ENCODE data around the gene PLA2G4A.

PLA2G4A gene

DNA sequence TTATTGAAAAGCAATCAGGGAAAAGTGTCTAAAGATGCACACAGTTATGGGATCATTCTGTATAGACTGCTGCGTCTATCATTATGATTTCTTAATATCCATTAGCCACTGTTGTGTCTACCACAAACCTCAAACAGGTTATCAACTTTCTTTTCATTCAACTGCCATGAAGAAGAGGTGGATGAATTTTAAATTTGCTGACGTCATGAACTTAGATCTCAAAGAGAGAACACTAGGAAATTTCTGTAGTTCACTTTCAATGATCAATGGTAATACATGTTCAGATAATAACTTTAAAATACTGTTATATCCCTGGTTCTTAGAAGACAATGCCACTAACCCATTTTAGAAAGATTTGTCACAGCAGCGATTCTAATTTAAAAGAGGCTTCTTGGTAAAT lies 6.7 kb downstream of the PLA2G4A start:
- H3K9ac ChIP-seq (ENCODE audit: low read length): no peak overlapping the region
- no peaks in the 10 kb centered on the region for H3K27me3 ChIP-seq (ENCODE audit: control insufficient read depth, insufficient read depth, low read length)
- H3K9me3 ChIP-seq (ENCODE audit: control insufficient read depth, low read depth, low read length): no peaks in the 10 kb centered on the region
- no peaks in the 10 kb centered on the region for H3K36me3 ChIP-seq (ENCODE audit: control insufficient read depth, low read depth, low read length)
- no peaks in the 10 kb centered on the region for H3K4me1 ChIP-seq (ENCODE audit: control insufficient read depth, low read depth, low read length)
- H3K4me3 ChIP-seq (ENCODE audit: low read length): no peak overlapping the region
- no peak overlapping the region for H3K27ac ChIP-seq (ENCODE audit: low read length)

DNA sequence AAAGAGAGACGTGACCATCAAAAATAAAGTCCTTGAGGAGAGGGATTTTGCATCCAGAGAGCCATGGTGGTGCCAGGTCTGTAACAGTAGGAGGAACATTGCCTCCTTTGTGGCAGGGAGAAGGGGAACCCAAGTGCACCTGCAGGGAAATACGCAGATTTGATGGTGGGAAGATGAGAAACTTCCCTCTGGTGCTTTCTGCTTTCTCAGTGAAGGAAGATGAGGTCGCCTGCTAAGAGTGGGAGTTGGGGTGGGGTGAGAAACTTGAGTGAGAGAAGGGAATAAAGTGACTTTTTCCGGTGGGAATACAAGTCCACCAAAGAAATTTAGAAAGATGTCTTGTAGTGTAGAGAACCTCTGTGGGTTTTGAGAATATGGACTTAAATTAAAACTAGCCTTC lies 9.1 kb downstream of the PLA2G4A start:
- H3K9ac ChIP-seq (ENCODE audit: low read length): no peak overlapping the region
- H3K27ac ChIP-seq (ENCODE audit: low read length): no peak overlapping the region
- H3K4me3 ChIP-seq (ENCODE audit: low read length): no peak overlapping the region
- no peaks in the 10 kb centered on the region for H3K4me1 ChIP-seq (ENCODE audit: control insufficient read depth, low read depth, low read length)
- no peaks in the 10 kb centered on the region for H3K9me3 ChIP-seq (ENCODE audit: control insufficient read depth, low read depth, low read length)
- H3K27me3 ChIP-seq (ENCODE audit: control insufficient read depth, insufficient read depth, low read length): no peaks in the 10 kb centered on the region
- no peaks in the 10 kb centered on the region for H3K36me3 ChIP-seq (ENCODE audit: control insufficient read depth, low read depth, low read length)

DNA sequence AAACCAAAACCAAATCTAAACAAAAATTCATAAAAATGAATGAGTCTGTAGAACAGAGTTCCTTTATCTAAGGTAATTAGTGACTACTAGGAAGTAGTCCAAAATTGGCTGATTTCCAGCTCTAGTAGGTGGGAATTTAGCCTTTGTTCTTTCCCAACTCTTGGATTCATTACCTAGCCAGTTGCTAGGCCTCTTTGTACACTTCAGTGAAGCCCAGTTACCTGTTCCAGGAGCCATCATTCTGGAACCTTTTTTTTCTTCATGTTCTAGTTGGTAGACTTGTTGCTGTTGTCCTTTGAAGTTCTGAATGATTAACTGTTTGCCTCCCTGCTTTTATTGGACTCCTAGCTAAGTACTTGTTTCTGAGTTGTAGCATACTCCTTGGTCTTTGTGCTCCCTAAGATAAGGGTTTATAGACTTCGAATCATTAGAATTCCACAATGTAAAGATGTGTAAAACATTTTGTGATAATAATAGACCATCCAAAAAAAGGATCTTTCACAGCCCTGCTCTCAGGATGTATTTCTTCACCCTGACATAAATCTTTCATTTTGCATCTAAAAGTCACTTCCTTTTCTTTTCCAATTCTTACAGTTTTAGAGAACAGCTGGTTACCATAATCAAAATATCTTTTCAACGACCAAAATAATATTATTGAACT lies 9.8 kb downstream of the PLA2G4A start:
- no peak overlapping the region for H3K9ac ChIP-seq (ENCODE audit: low read length)
- H3K27me3 ChIP-seq (ENCODE audit: control insufficient read depth, insufficient read depth, low read length): no peaks in the 10 kb centered on the region
- H3K4me3 ChIP-seq (ENCODE audit: low read length): no peak overlapping the region
- H3K27ac ChIP-seq (ENCODE audit: low read length): no peak overlapping the region
- no peaks in the 10 kb centered on the region for H3K9me3 ChIP-seq (ENCODE audit: control insufficient read depth, low read depth, low read length)
- no peaks in the 10 kb centered on the region for H3K36me3 ChIP-seq (ENCODE audit: control insufficient read depth, low read depth, low read length)
- H3K4me1 ChIP-seq (ENCODE audit: control insufficient read depth, low read depth, low read length): no peaks in the 10 kb centered on the region

DNA sequence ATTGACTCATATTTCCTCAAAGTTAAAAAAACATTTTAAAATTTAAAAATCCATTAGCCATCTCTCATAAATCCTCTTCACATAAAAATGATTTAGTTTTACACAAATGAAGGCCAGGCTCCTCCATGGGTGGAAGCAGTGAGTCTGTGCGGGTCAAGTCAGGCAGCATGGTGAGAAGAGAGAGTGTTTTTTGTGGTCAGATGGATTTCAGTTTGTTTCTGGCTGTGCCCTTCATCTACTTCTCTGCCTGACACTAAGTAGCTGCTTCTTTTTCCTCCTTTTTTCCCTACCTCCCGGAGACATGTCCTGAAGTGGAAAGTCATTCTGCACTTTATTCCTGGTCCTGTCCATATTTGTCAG lies 10.3 kb downstream of the PLA2G4A start:
- Histone ChIP-seq H3K4me1 (ENCODE audit: control insufficient read depth, low read depth, low read length) (no peaks in the 10 kb centered on the region), H3K9me3 (ENCODE audit: control insufficient read depth, low read depth, low read length) (no peaks in the 10 kb centered on the region), H3K27me3 (ENCODE audit: control insufficient read depth, insufficient read depth, low read length) (no peaks in the 10 kb centered on the region), H3K36me3 (ENCODE audit: control insufficient read depth, low read depth, low read length) (no peaks in the 10 kb centered on the region), H3K4me3 (ENCODE audit: low read length) (no peak overlapping the region), H3K9ac (ENCODE audit: low read length) (no peak overlapping the region), H3K27ac (ENCODE audit: low read length) (no peak overlapping the region)

GRCh38 chr1:186841599-186841998 lies 12.8 kb downstream of the PLA2G4A start:
- H3K36me3 ChIP-seq (ENCODE audit: control insufficient read depth, low read depth, low read length): no peaks in the 10 kb centered on the region
- no peak overlapping the region for H3K9ac ChIP-seq (ENCODE audit: low read length)
- H3K9me3 ChIP-seq (ENCODE audit: control insufficient read depth, low read depth, low read length): no peaks in the 10 kb centered on the region
- H3K27me3 ChIP-seq (ENCODE audit: control insufficient read depth, insufficient read depth, low read length): no peaks in the 10 kb centered on the region
- H3K4me1 ChIP-seq (ENCODE audit: control insufficient read depth, low read depth, low read length): no peaks in the 10 kb centered on the region
- no peak overlapping the region for H3K4me3 ChIP-seq (ENCODE audit: low read length)
- no peak overlapping the region for H3K27ac ChIP-seq (ENCODE audit: low read length)

DNA sequence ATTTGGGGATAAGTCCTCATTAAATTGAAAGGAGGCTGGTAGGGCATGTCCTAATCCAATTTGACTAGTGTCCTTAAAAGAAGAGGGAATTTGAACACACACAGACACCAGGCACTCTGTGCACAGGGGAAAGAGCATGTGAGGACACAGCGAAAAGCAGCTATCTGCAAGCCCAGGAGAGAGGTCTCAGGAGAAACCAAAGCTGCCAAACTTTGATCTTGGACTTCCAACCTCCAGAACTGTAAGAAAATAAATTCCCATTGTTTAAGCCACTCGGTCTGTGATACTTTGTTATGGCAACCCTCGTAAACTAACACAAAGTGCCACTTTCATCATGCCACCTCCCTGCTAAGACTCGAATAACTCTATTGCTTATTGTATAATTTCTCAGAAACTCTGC lies 13.8 kb downstream of the PLA2G4A start:
- no peaks in the 10 kb centered on the region for H3K27me3 ChIP-seq (ENCODE audit: control insufficient read depth, insufficient read depth, low read length)
- no peak overlapping the region for H3K27ac ChIP-seq (ENCODE audit: low read length)
- no peaks in the 10 kb centered on the region for H3K9me3 ChIP-seq (ENCODE audit: control insufficient read depth, low read depth, low read length)
- H3K9ac ChIP-seq (ENCODE audit: low read length): no peak overlapping the region
- H3K4me3 ChIP-seq (ENCODE audit: low read length): no peak overlapping the region
- H3K4me1 ChIP-seq (ENCODE audit: control insufficient read depth, low read depth, low read length): no peaks in the 10 kb centered on the region
- H3K36me3 ChIP-seq (ENCODE audit: control insufficient read depth, low read depth, low read length): no peaks in the 10 kb centered on the region

GRCh38 chr1:186843226-186843625 lies 14.5 kb downstream of the PLA2G4A start:
- Histone ChIP-seq H3K4me3 (ENCODE audit: low read length) (no peak overlapping the region), H3K9ac (ENCODE audit: low read length) (no peak overlapping the region), H3K27ac (ENCODE audit: low read length) (no peak overlapping the region), H3K27me3 (ENCODE audit: control insufficient read depth, insufficient read depth, low read length) (no peaks in the 10 kb centered on the region), H3K36me3 (ENCODE audit: control insufficient read depth, low read depth, low read length) (no peaks in the 10 kb centered on the region), H3K4me1 (ENCODE audit: control insufficient read depth, low read depth, low read length) (no peaks in the 10 kb centered on the region), H3K9me3 (ENCODE audit: control insufficient read depth, low read depth, low read length) (no peaks in the 10 kb centered on the region)

- Histone ChIP-seq H3K27me3 (ENCODE audit: control insufficient read depth, insufficient read depth, low read length) (no peaks in the 10 kb centered on the region), H3K36me3 (ENCODE audit: control insufficient read depth, low read depth, low read length) (no peaks in the 10 kb centered on the region), H3K9ac (ENCODE audit: low read length) (no peak overlapping the region), H3K4me1 (ENCODE audit: control insufficient read depth, low read depth, low read length) (no peaks in the 10 kb centered on the region), H3K27ac (ENCODE audit: low read length) (no peak overlapping the region), H3K9me3 (ENCODE audit: control insufficient read depth, low read depth, low read length) (no peaks in the 10 kb centered on the region), H3K4me3 (ENCODE audit: low read length) (no peak overlapping the region)
Measured at GRCh38 chr1:186843931-186844330, 15.2 kb downstream of the PLA2G4A start.

DNA sequence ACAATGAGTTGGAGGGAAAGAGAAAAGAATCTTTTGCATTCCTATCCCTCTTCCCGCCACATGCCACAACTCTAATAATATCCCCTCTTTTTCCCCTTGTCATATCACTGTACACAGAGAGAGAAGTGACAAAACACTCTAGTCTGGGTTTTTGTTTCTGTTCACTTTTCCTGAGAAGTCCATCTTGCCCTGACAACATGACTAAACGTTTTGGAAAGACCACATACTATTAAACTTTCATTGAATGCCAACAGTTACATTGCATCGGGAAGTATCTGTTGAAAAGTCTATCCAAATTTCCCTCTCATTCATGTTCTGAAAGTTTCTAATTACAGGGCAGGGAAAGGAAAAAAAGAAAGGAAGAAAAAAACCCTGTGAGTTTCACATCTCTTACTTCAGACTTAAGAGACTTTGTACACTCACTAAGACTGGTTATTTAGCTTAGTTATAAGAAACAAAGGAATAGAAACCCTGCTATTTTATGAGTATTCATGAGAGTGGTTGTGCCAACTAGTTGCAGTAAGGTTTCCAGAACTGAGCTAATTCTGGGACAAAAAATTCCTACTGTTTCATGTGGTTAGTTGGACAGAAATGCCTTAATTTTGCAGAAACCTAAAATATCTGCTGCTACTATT lies 16.9 kb downstream of the PLA2G4A start:
- no peak overlapping the region for H3K4me3 ChIP-seq (ENCODE audit: low read length)

GRCh38 chr1:186848509-186849130 lies 19.9 kb downstream of the PLA2G4A start:
- Histone ChIP-seq H3K9ac (ENCODE audit: low read length) (no peak overlapping the region), H3K4me1 (ENCODE audit: control insufficient read depth, low read depth, low read length) (no peaks in the 10 kb centered on the region), H3K36me3 (ENCODE audit: control insufficient read depth, low read depth, low read length) (no peaks in the 10 kb centered on the region), H3K27ac (ENCODE audit: low read length) (no peak overlapping the region), H3K9me3 (ENCODE audit: control insufficient read depth, low read depth, low read length) (no peaks in the 10 kb centered on the region), H3K4me3 (ENCODE audit: low read length) (no peak overlapping the region), H3K27me3 (ENCODE audit: control insufficient read depth, insufficient read depth, low read length) (no peaks in the 10 kb centered on the region)

More for the DNA sequence above, 16.9 kb downstream of the PLA2G4A start:
- H3K4me1 ChIP-seq (ENCODE audit: control insufficient read depth, low read depth, low read length): no peaks in the 10 kb centered on the region
- no peaks in the 10 kb centered on the region for H3K27me3 ChIP-seq (ENCODE audit: control insufficient read depth, insufficient read depth, low read length)
- no peak overlapping the region for H3K9ac ChIP-seq (ENCODE audit: low read length)
- H3K36me3 ChIP-seq (ENCODE audit: control insufficient read depth, low read depth, low read length): no peaks in the 10 kb centered on the region
- no peak overlapping the region for H3K27ac ChIP-seq (ENCODE audit: low read length)
- H3K9me3 ChIP-seq (ENCODE audit: control insufficient read depth, low read depth, low read length): no peaks in the 10 kb centered on the region

DNA sequence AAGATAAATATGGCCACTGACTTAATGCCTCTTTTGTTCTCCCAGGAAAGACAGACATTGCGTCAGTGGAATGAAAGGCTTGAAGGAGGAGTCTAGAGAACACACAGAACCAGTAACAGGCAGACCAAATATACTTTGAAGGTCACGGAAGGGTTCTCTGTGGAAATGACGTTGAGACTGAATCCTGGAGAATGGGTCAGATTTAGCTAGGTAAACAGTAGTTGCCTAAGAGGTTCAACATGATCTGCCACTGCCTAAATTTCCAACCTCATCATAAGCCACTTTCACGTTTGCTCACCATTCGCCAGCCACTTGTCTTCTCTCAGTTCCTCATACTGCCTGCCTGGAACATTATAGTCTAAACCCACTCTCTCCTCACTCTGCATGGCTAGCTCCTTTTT lies 20.5 kb downstream of the PLA2G4A start:
- no peaks in the 10 kb centered on the region for H3K4me1 ChIP-seq (ENCODE audit: control insufficient read depth, low read depth, low read length)
- H3K27ac ChIP-seq (ENCODE audit: low read length): no peak overlapping the region
- no peaks in the 10 kb centered on the region for H3K36me3 ChIP-seq (ENCODE audit: control insufficient read depth, low read depth, low read length)
- H3K4me3 ChIP-seq (ENCODE audit: low read length): no peak overlapping the region
- H3K9me3 ChIP-seq (ENCODE audit: control insufficient read depth, low read depth, low read length): no peaks in the 10 kb centered on the region
- no peaks in the 10 kb centered on the region for H3K27me3 ChIP-seq (ENCODE audit: control insufficient read depth, insufficient read depth, low read length)
- H3K9ac ChIP-seq (ENCODE audit: low read length): no peak overlapping the region

DNA sequence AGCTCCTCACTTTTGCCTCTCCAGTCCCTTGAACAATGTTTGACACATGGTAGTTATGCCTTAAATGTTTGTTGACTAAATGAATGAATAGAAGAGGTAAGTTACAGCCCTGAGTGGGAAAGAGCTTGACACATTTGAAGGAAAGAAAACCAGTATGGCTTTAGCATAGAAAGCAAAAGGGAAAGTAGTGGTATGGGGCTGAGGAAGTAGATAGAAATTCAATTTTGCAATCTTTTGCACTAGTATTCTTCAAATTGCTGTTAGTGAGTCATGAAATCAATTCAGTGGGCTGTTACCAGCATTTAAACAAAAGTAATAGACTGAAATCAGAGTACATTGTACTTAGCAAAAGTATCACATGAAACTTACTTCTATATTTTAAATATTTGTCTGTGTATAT lies 21.1 kb downstream of the PLA2G4A start:
- H3K9ac ChIP-seq (ENCODE audit: low read length): no peak overlapping the region
- H3K36me3 ChIP-seq (ENCODE audit: control insufficient read depth, low read depth, low read length): no peaks in the 10 kb centered on the region
- no peaks in the 10 kb centered on the region for H3K4me1 ChIP-seq (ENCODE audit: control insufficient read depth, low read depth, low read length)
- H3K27ac ChIP-seq (ENCODE audit: low read length): no peak overlapping the region
- no peak overlapping the region for H3K4me3 ChIP-seq (ENCODE audit: low read length)
- no peaks in the 10 kb centered on the region for H3K27me3 ChIP-seq (ENCODE audit: control insufficient read depth, insufficient read depth, low read length)
- no peaks in the 10 kb centered on the region for H3K9me3 ChIP-seq (ENCODE audit: control insufficient read depth, low read depth, low read length)

All from iPS-18a (cell line).